LNCaP clone FGC (cell line): ENCODE measurements around the gene CMIP.
A peak's percentile ranks its signal among the peaks of the same experiment; 100 is the strongest.
"Not testable (repeated sequence)": the region's sequence is repeated elsewhere in the genome, so short reads cannot be mapped to it uniquely, and the experiment has no call there.

Experiments used
- DNase-seq: peaks from one replicate; pipeline ENCODE4 v3.0.0-alpha.2; 2011; ENCODE audit warnings: low read depth
- H3K4me3 ChIP-seq: 2 replicates; pipeline ENCODE4 v1.5.1; 2011; ENCODE audit warnings: mild to moderate bottlenecking, low read depth, low read length, control low read depth
- CTCF ChIP-seq: IDR thresholded peaks from 2 replicates; pipeline ENCODE4 v1.5.1; 2012; ENCODE audit warnings: mild to moderate bottlenecking; ENCODE audit not compliant: control insufficient read depth, insufficient read depth; ENCODE audit errors: extremely low read depth

Gene CMIP

GRCh38 chr16:81403208-81403600 is 41.4 kb upstream of the CMIP start:
- no peak for TF ChIP-seq CTCF
- DNase-seq = no peak
- H3K4me3 ChIP-seq = no peak overlapping the region

- DNase-seq = peak; percentile 34
- TF ChIP-seq CTCF = peak; percentile 96
- peak overlapping the region; percentile 33 for H3K4me3 ChIP-seq
Observed at GRCh38 chr16:81403601-81404391, 40.8 kb upstream of the CMIP start.

- H3K4me3 ChIP-seq, DNase-seq: not testable (repeated sequence)
Observed at GRCh38 chr16:81405002-81405401, 39.6 kb upstream of the CMIP start.

- no peak for TF ChIP-seq CTCF
- DNase-seq = no peak
Observed at GRCh38 chr16:81405702-81406113, 38.9 kb upstream of the CMIP start.

GRCh38 chr16:81408409-81408950 is 36.1 kb upstream of the CMIP start:
- no peak for TF ChIP-seq CTCF
- H3K4me3 ChIP-seq = no peak overlapping the region
- no peak for DNase-seq

More at GRCh38 chr16:81405702-81406113, 38.9 kb upstream of the CMIP start:
- no peak overlapping the region for H3K4me3 ChIP-seq

- no peak overlapping the region for H3K4me3 ChIP-seq
- DNase-seq = no peak
- no peak for TF ChIP-seq CTCF
Observed at GRCh38 chr16:81409016-81409556, 35.5 kb upstream of the CMIP start.

- TF ChIP-seq CTCF = no peak
- H3K4me3 ChIP-seq = no peak overlapping the region
- DNase-seq = no peak
Observed at GRCh38 chr16:81410643-81411293, 33.8 kb upstream of the CMIP start.
